ENCODE measurements around the gene ATP13A3.
"Not testable (repeated sequence)": the region's sequence is repeated elsewhere in the genome, so short reads cannot be mapped to it uniquely, and the experiment has no call there.

ATP13A3 gene

DNA sequence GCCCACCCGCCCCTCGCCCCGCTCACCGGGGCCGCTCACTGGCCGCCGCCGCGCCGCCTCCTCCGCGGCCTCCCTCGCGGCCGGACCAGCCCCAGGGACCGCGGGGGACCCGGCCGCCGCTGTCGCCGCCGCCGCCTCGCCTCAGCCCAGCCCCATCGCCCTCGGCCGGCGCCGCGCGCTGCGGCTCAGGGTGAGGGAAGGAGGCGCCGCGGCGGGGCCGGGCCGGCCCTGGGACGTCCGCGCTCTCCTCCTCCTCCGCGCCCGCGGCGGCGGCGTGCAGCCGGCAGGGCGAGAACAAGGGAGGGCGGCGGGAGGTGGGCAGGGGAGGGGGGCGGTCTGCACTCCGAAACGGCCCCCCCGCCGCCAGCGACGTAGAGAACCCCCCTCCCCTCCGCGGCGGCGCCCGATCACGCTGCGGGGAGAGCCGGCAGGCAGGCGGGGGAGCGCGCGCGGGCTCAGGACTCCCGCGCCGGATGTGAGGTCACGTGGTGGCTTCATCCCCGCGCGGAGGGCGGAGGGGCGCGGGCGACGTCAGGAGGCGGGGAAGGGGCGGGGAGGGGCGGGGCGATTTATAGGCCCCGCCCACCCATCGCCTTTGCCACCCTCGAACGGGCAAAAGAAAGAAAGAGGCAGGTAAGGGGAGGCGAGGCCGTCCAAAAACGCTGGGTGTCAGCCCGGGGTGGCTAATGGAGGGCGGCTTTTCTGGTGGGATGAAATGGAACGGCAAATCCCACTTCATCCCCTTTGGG is at the start of gene ATP13A3:
ATP13A3 (minus strand) TSS at position 463 of the 749 bp plus-strand sequence. CDS start 24,812 bp downstream, outside the sequence.
- DNase-seq (ENCODE audit: low read depth in 2 of 2), result peak; percentile 79 to 83

DNA sequence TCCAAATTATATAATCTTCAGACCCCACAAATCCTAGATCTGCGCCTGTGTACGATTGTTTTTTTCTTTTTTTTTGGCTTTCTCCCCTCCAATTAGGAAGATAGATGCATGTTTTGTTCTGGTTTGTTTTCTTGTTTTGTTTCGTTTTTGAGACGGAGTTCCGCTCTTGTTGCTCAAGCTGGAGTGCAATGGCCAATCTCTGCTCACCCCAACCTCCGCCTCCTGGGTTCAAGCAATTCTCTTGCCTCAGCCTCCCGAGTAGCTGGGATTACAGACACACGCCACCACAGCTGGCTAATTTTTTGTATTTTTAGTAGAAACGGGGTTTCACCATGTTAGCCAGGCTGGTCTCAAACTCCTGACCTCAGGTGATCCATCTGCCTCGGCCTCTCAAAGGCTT is 48.4 kb upstream of the ATP13A3 start:
- DNase-seq (ENCODE audit: low read depth in 2 of 2), result not testable (repeated sequence)

GRCh38 chr3:194534243-194534642 is 47.4 kb upstream of the ATP13A3 start:
- DNase-seq (ENCODE audit: low read depth in 2 of 2), result no peak

DNA sequence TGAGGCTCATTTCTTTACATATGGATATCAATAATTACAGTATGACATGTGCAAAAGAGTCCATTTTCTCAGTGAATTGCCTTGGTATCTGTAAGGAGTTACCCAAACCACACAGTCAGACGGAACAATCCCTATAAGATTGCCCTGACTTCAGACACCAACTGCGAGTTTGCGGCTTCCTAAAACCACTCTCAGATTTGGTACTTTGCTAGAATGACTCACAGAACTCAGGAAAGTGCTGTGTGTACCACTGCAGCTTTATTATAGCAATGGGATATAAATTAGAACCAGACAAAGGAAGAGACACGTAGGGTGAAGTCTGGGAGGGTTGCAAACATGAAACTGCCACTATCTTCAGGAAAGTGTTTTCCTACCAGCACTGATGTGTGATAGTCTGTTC is 45.8 kb upstream of the ATP13A3 start:
- peak in 1 of 2 experiments; percentile 44 for DNase-seq (ENCODE audit: low read depth in 2 of 2)

- no peak for DNase-seq (ENCODE audit: low read depth in 2 of 2)
Measured at GRCh38 chr3:194527726-194528125, 40.9 kb upstream of the ATP13A3 start.

GRCh38 chr3:194526164-194526563 is 39.4 kb upstream of the ATP13A3 start:
- DNase-seq (ENCODE audit: low read depth in 2 of 2), result no peak

DNA sequence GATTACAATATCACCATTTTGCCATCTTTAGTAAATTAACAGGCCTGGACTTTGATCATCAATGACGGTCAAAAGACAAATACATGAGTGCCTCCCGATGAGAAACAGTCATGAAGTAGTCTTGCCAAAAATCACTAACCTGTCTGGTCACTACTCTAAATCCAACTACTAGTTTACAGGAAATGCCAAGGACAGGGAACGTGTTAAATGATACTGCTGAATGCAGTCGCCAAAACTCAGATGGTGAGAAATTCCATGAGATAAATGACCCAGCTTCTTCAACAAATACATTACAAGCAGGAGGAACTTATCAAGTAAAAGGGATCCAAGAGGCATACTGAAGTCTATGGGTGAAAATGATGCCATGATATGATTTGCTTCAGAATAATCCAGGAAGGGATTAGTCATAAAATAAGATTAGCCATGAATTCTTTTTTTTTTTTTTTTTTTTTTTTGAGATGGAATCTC is 35.8 kb upstream of the ATP13A3 start:
- peak in 1 of 2 experiments; percentile 45 for DNase-seq (ENCODE audit: low read depth in 2 of 2)

DNA sequence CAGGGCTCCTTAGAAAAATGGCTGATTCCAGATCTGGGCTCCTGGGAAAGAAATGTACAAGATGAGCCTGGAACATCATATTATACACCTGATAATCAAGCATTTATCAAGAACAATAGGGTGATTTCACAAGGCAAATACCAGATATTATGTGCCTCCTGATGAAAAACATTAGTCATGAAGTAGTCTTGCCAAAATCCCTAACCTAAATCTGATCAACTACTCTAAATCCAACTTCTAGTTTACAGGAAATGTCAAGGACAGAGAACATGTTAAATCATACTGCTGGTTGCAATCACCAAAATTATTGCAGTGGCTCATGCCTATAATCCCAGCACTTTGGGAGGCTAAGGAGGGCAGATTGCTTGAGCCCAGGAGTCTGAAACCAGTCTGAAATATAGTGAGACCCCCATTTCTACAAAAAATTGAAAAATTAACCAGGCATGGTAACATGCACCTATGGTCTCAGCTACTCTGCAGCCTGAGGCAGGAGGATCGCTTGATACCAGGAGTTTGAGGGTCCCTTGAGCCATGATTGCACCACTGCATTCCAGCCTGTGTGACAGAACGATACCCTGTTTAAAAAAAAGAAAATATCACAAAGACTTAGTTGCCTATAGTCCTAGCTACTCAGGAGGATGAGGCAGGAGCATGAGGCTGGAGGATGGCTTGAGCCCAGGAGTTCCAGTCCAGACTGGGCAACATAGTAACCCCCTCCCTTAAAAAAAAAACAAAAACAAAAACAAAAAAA is 34.9 kb upstream of the ATP13A3 start:
- peak in 1 of 2 experiments; percentile 54 for DNase-seq (ENCODE audit: low read depth in 2 of 2)

- not testable (repeated sequence) for DNase-seq (ENCODE audit: low read depth in 2 of 2)
Measured at GRCh38 chr3:194520682-194521162, 33.9 kb upstream of the ATP13A3 start.

- DNase-seq (ENCODE audit: low read depth in 2 of 2), result not testable (repeated sequence)
Measured at GRCh38 chr3:194520201-194520600, 33.4 kb upstream of the ATP13A3 start.

DNA sequence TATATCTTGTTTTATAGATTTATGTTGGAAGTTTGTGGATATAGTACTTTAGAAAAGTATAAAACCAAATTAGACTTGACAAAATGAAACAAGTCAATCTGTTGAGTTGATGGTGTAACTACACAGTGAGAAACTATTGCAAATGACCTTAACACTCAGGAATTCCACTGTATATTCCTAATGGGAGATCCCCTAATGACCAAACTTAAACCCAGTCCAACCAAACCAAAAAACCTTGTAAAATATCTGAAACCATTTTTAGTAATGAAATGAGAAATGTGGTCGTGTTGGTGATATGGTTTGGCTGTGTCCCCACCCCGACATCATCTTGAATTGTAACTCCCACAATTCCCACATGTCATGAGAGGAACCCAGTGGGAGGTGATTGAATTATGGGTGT is 31.9 kb upstream of the ATP13A3 start:
- DNase-seq (ENCODE audit: low read depth in 2 of 2), result no peak

GRCh38 chr3:194517333-194517732 is 30.5 kb upstream of the ATP13A3 start:
- DNase-seq (ENCODE audit: low read depth in 2 of 2), result no peak

DNA sequence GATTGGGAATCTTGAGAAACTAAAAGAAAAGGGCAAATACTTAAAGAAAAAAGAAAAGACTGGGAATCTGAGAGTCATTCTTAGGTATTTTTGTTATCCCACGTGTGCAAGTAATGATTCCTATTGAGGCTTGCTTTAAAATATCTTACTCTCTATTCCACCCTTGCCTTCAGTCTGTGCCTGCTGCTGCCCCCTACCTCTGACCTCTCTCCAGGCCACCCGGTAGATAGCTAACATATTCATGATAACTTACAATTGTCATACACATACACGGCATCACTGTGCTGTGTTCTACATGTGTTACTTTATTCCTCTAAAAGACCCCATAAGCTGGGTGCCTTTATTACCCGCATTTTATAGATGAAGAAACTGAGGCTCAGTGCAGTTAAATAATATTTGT is 27.8 kb upstream of the ATP13A3 start:
- DNase-seq (ENCODE audit: low read depth in 2 of 2), result no peak

GRCh38 chr3:194512895-194513601 is 26.2 kb upstream of the ATP13A3 start:
- no peak for DNase-seq (ENCODE audit: low read depth in 2 of 2)

- no peak for DNase-seq (ENCODE audit: low read depth in 2 of 2)
Measured at GRCh38 chr3:194508491-194509453, 22.0 kb upstream of the ATP13A3 start.

DNA sequence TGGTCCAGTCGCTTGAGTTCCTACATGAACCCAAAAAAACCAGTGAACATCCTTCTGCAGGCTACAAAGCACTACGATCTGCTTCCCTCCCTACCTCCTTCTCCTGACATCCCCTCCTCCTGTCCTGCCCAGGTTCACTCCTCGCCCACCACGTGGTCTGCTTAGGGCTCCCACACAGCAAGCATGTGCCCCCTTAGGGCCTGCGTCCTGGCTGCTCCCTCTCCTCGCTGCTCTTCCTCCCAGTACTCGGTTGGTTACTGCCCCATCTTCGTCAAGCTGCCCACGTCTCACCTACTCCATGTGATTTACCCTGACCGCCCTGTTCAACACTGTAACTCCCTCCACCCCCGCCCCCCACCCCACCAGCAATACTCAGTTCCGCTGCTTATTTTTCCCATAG is 20.8 kb upstream of the ATP13A3 start:
- DNase-seq (ENCODE audit: low read depth in 2 of 2), result no peak

DNA sequence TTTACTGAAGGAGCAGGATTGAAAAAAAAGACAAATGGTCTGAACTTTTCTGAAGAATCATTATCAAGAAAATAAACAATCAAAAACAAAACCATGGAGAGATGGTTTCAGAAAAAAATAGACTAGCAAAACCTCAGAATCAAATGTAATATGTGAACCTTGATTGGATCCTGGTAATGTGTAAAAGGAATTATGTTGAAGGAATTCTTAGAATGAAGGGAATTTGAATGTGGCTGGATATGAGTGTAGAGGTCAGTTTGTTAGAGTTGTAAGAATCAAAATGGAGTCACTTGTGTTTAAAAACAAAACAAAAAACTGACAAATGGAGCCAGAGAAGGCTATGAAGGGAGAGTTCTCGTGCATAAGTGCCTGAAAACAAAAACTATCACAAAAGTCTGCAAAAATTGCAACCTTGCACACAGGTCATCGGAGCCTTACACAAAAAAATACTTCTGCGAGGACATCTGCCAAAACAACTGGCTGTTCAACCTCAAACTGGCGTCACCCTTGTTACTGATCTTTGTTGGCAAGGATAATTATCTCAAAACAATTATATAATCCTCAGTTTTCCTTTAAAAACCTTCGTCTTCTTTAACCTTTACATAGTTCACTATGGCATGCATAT is 19.1 kb upstream of the ATP13A3 start:
- DNase-seq (ENCODE audit: low read depth in 2 of 2), result no peak

GRCh38 chr3:194504861-194505260 is 18.1 kb upstream of the ATP13A3 start:
- DNase-seq (ENCODE audit: low read depth in 2 of 2), result no peak

DNA sequence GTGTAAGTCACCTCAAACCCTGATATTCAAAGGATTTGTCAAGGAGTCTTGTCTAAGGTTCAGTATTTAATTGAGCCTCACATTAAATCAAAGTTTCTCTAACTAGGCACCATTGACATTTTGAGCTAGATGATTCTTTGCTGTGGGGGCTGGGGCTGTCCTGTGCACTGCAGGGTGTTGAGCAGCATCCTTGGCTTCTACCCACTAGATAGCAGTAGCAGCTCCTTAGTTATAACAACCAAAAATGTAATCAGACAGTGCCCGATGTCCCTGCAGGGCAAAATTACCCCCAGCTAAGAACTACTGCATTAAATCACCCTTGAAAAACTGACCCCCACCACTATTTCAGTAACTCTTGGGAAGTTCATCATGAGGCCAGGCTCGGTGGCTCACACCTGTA is 17.3 kb upstream of the ATP13A3 start:
- DNase-seq (ENCODE audit: low read depth in 2 of 2), result no peak

- peak; percentile 77 to 83 for DNase-seq (ENCODE audit: low read depth in 2 of 2)
Measured at GRCh38 chr3:194503081-194503531, 16.3 kb upstream of the ATP13A3 start.
